Astrocyte of the spinal cord (primary cell): ENCODE data around the gene LHFPL2.

Experiments
- DNase-seq: peaks from one replicate; pipeline ENCODE4 v3.0.0; 2011; ENCODE audit warnings: low read depth, low spot score
- H3K4me3 ChIP-seq: 2 replicates; pipeline ENCODE4 v1.5.1; 2011; ENCODE audit warnings: low read depth, mild to moderate bottlenecking, low read length, moderate library complexity
- in situ Hi-C: cut with HindIII; loops from 2 replicates; pipeline ENCODE4 v1.10.0; 2017; ENCODE audit warnings: low sequenced_read_pairs
- TF ChIP-seq, protein P1 (sequence below): IDR thresholded peaks from 2 replicates; pipeline ENCODE4 v1.5.1; 2012; ENCODE audit warnings: low read depth, mild to moderate bottlenecking, low read length, inconsistent platforms

LHFPL2 gene

DNA sequence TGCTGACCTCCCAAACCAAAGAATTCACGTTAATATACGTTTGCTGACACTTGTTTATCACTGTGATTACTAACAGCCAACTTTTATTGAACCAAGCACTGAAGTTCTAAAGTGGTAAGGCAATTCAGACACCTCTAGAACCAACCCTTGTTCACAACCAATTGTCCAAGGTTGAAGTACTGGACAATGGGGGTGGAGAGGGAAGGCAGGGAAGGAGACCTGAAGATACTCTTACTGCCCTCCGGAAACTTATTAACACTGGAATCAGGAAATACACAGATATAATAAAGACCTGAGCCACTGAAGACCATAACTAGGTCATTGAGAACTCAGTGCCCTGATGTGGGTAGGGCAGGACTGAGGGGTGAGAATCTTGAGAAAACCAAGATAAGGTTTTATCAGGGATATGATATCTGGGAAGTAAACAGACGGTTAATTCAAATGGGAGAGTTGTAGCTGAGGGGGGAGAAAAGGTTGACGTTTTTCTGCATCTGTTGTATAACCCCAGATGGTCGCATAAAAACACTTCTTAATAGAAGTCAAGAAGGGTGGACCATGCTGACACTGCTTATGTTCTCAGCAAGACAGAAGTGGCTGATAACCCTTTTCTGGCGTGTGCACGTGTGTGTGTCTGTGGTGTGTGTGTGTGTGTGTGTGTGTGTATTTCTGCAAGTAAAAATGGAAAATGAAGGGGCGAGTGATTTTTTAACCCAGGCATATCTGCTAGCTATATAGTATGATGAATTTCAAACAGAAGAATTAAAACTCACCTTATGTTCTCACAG, 125.9 kb downstream of the LHFPL2 start:
- TF ChIP-seq, protein P1, sequence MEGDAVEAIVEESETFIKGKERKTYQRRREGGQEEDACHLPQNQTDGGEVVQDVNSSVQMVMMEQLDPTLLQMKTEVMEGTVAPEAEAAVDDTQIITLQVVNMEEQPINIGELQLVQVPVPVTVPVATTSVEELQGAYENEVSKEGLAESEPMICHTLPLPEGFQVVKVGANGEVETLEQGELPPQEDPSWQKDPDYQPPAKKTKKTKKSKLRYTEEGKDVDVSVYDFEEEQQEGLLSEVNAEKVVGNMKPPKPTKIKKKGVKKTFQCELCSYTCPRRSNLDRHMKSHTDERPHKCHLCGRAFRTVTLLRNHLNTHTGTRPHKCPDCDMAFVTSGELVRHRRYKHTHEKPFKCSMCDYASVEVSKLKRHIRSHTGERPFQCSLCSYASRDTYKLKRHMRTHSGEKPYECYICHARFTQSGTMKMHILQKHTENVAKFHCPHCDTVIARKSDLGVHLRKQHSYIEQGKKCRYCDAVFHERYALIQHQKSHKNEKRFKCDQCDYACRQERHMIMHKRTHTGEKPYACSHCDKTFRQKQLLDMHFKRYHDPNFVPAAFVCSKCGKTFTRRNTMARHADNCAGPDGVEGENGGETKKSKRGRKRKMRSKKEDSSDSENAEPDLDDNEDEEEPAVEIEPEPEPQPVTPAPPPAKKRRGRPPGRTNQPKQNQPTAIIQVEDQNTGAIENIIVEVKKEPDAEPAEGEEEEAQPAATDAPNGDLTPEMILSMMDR = no peak
- in situ Hi-C loops = no loop called here
- no peak overlapping the region for H3K4me3 ChIP-seq
- DNase-seq = no peak

- in situ Hi-C loops = no loop called here
- H3K4me3 ChIP-seq = no peak overlapping the region
- TF ChIP-seq, protein P1 = no peak
- DNase-seq = no peak
These were observed 127.1 kb downstream of the LHFPL2 start for GRCh38 chr5:78521455-78521854.

DNA sequence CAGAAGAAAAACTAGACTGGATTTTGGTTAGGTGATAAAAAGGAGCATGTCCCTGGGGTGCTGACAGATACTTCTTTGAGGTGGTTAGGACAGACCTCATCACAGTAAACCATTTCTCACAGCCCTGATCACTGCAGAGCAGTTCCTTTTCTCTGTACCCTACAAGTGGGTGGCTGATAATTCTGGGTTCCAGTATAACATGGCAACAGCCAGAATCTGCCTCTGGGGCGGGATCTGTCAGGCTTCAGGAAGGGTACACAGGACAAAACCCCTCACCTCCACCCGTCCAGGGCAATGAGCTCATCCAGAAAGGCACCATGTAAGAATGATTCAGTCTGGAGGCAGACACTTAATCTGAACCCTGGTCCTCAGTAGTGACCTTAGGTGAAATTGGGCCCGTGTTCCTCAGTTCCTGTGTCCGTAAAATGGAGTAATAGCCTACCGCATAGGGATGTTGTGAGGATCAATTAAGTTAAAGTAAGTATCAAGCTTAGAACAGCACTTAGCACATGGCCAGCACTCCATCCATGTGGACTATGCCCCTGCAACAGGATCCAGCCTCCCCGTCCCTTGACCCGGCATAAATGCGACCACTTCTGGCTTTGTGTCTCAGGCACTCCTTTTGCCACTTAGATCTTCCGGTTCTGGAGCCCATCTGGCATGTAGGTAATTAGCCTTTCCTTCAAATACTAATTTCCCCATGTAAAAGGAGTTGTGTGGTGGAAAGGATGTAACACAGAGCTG, 129.2 kb downstream of the LHFPL2 start:
- in situ Hi-C loops = no loop called here
- no peak overlapping the region for H3K4me3 ChIP-seq
- TF ChIP-seq, protein P1 = no peak
- no peak for DNase-seq

DNA sequence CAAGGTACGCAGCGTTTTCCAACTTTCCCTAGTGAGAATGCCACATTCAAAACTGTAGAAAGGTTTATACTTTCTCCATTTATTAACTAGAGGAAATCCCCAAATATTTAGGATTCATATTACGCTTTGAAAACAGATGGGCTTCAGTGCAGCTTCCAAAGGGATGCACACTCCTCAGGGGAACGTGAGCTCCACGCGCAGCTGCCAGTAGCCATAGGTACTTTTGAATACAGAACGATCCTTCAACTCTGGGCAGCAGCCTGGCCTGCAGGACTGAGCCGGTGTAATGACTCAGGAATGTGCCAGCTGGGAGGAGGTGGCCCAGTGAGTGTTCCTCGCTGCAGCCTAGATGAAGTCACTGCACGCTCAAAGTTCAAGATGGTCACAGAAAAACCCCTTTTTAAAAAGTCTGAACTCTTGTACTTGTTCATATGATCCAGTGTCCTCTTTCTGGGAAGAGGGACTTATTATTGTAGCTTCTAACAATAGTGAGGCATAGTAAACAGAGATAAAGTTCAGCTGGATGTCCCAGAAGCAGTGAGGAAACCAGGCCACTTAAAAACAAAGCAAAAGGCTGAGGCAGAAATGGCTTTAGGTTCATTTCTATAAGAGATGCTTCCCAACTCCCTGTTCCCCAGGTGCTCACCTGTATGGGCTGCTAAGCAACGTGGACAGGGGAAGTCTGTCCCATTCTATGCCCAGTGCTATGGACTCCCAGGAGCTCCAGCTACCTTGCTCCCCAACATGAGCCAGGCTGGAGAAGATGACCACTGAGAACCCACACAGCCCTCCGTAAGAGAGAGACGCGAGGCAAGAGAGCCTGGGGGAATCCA, 130.0 kb downstream of the LHFPL2 start:
- in situ Hi-C loops = no loop called here
- no peak overlapping the region for H3K4me3 ChIP-seq
- DNase-seq = peak; percentile 91
- TF ChIP-seq, protein P1 = no peak

GRCh38 chr5:78515670-78516069, 132.9 kb downstream of the LHFPL2 start:
- TF ChIP-seq, protein P1 = no peak
- H3K4me3 ChIP-seq = no peak overlapping the region
- no peak for DNase-seq
- in situ Hi-C loops = no loop called here
